ENCODE results near the gene DENND1B. TPM values are rescaled to one million over a fixed set of nuclear protein-coding genes. Genes with fewer than 3 reads are reported as not detected.
A peak's percentile ranks its signal among the peaks of the same experiment; 100 is the strongest.

DENND1B gene
- polyA plus RNA-seq, 1 donor (not counting 4 experiments of a cell fraction or from before 2014, with no cell fraction given): 7.6 TPM

DNA sequence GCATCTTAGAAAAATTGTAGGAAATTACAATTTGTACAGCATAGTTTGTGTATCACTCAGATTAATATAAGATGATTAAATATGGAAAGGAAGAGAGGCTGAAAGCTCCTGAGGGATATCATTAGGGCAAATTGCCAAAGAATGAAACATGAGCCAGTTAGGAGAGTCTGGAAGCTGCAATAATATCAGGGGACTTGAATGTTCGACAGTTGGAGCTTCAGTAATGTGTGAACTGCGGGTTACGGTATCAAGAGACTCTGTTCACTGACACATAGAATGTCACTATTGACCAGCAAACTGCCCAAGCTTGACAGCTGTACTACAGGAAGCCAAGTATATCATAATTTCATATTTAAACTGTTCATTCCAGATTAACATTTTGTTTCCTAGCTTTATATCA, 157.2 kb downstream of the DENND1B start:
- Histone ChIP-seq H2AFZ (ENCODE audit: control insufficient read depth, low read length) (no peak overlapping the region), H3K9me1 (ENCODE audit: control insufficient read depth, extremely low read depth, insufficient read depth, low read length) (no peaks in the 10 kb centered on the region), H3K9ac (ENCODE audit: control insufficient read depth, extremely low read depth, insufficient read depth, low read length) (no peak overlapping the region), H3K36me3 (ENCODE audit: control insufficient read depth in 2 of 2, extremely low read depth in 1 of 2, insufficient read depth in 2 of 2, low read length in 2 of 2) (peaks cover 0 to 2% of the 10 kb centered on the region in 2 experiments), H4K20me1 (ENCODE audit: control insufficient read depth, extremely low read depth, insufficient read depth, low read length) (no peaks in the 10 kb centered on the region), H3K79me2 (ENCODE audit: control insufficient read depth, insufficient read depth, low read length) (no peaks in the 10 kb centered on the region), H3K4me2 (ENCODE audit: control insufficient read depth, extremely low read depth, insufficient read depth, low read depth, low read length) (no peak overlapping the region), H3K27ac (ENCODE audit: control insufficient read depth, insufficient read depth, low read length) (no peak overlapping the region), H3K4me3 (ENCODE audit: control insufficient read depth in 2 of 3, extremely low read depth in 1 of 3, insufficient read depth in 2 of 3, low read depth in 1 of 3, low read length in 3 of 3) (no peak overlapping the region), H3K4me1 (ENCODE audit: control insufficient read depth, extremely low read depth, insufficient read depth, low read length) (no peaks in the 10 kb centered on the region), H3K27me3 (ENCODE audit: control insufficient read depth, extremely low read depth, insufficient read depth, low read length) (no peaks in the 10 kb centered on the region), H3K9me3 (ENCODE audit: control insufficient read depth, low read depth, low read length) (no peaks in the 10 kb centered on the region)
- DNase-seq (ENCODE audit: low read depth, low spot score): no peak
- dilution Hi-C loops (cut with MboI; ENCODE audit: extremely low pct_ligation_motif_present, low sequenced_read_pairs): no loop called here
- peak; percentile 66 for FAIRE-seq
- TF ChIP-seq EZH2 (IDR thresholded peaks at IDR 0.05; ENCODE audit: low read length): no peak
- TF ChIP-seq, protein P1, sequence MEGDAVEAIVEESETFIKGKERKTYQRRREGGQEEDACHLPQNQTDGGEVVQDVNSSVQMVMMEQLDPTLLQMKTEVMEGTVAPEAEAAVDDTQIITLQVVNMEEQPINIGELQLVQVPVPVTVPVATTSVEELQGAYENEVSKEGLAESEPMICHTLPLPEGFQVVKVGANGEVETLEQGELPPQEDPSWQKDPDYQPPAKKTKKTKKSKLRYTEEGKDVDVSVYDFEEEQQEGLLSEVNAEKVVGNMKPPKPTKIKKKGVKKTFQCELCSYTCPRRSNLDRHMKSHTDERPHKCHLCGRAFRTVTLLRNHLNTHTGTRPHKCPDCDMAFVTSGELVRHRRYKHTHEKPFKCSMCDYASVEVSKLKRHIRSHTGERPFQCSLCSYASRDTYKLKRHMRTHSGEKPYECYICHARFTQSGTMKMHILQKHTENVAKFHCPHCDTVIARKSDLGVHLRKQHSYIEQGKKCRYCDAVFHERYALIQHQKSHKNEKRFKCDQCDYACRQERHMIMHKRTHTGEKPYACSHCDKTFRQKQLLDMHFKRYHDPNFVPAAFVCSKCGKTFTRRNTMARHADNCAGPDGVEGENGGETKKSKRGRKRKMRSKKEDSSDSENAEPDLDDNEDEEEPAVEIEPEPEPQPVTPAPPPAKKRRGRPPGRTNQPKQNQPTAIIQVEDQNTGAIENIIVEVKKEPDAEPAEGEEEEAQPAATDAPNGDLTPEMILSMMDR (optimal IDR thresholded peaks at IDR 0.05 in 1 of 3, IDR thresholded peaks at IDR 0.05 in 1 of 3, conservative IDR thresholded peaks at IDR 0.05 in 1 of 3; ENCODE audit: extremely low read depth in 1 of 3, insufficient read depth in 2 of 3, low read length in 3 of 3): no peak

DNA sequence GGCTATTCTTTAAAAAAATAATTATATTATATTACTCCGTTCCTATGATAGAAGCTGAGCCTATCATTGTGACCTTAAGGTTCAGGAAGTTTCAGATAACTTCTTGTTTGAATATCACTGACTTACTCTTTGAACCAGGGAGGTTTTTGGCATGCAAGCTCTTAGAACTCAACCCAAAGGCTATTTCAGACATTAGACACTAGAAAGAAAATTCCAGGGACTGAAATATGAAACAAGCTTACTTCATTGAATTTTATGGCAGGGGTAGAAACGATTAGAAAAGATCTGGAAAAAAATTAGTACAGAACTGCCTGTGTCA, 159.6 kb downstream of the DENND1B start:
- no peaks in the 10 kb centered on the region for H3K9me3 ChIP-seq (ENCODE audit: control insufficient read depth, low read depth, low read length)
- H3K79me2 ChIP-seq (ENCODE audit: control insufficient read depth, insufficient read depth, low read length): no peaks in the 10 kb centered on the region
- H3K9ac ChIP-seq (ENCODE audit: control insufficient read depth, extremely low read depth, insufficient read depth, low read length): no peak overlapping the region
- no peak overlapping the region for H3K4me3 ChIP-seq (ENCODE audit: control insufficient read depth in 2 of 3, extremely low read depth in 1 of 3, insufficient read depth in 2 of 3, low read depth in 1 of 3, low read length in 3 of 3)
- H3K9me1 ChIP-seq (ENCODE audit: control insufficient read depth, extremely low read depth, insufficient read depth, low read length): no peaks in the 10 kb centered on the region
- H3K27me3 ChIP-seq (ENCODE audit: control insufficient read depth, extremely low read depth, insufficient read depth, low read length): no peaks in the 10 kb centered on the region
- no peak for DNase-seq (ENCODE audit: low read depth, low spot score)
- no peak overlapping the region for H3K4me2 ChIP-seq (ENCODE audit: control insufficient read depth, extremely low read depth, insufficient read depth, low read depth, low read length)
- H2AFZ ChIP-seq (ENCODE audit: control insufficient read depth, low read length): no peak overlapping the region
- H4K20me1 ChIP-seq (ENCODE audit: control insufficient read depth, extremely low read depth, insufficient read depth, low read length): no peaks in the 10 kb centered on the region
- H3K36me3 ChIP-seq (ENCODE audit: control insufficient read depth in 2 of 2, extremely low read depth in 1 of 2, insufficient read depth in 2 of 2, low read length in 2 of 2): peaks cover 0 to 2% of the 10 kb centered on the region in 2 experiments
- FAIRE-seq: no peak
- no peak overlapping the region for H3K27ac ChIP-seq (ENCODE audit: control insufficient read depth, insufficient read depth, low read length)
- H3K4me1 ChIP-seq (ENCODE audit: control insufficient read depth, extremely low read depth, insufficient read depth, low read length): no peaks in the 10 kb centered on the region
- dilution Hi-C loops (cut with MboI; ENCODE audit: extremely low pct_ligation_motif_present, low sequenced_read_pairs): no loop called here
- no peak for TF ChIP-seq EZH2 (IDR thresholded peaks at IDR 0.05; ENCODE audit: low read length)
- TF ChIP-seq, protein P1 (optimal IDR thresholded peaks at IDR 0.05 in 1 of 3, IDR thresholded peaks at IDR 0.05 in 1 of 3, conservative IDR thresholded peaks at IDR 0.05 in 1 of 3; ENCODE audit: extremely low read depth in 1 of 3, insufficient read depth in 2 of 3, low read length in 3 of 3): no peak
